Measurements from ENCODE around the gene HOTAIR. TPM values are rescaled to one million over a fixed set of nuclear protein-coding genes. Genes with fewer than 3 reads are reported as not detected.

HOTAIR gene
- total RNA-seq, 1 experiment from 2014 or later: 5.5 TPM

GRCh38 chr12:53939141-53940108, 35.3 kb downstream of the HOTAIR start:
- DNase-seq (ENCODE audit: low spot score): peak; percentile 62
- H3K36me3 ChIP-seq (ENCODE audit: insufficient read depth, low read length, poor library complexity, severe bottlenecking): no peaks in the 10 kb centered on the region
- intact Hi-C loops (cut with micrococcal nuclease; ENCODE audit: unreplicated experiment): loop anchor here (5.0 kb wide), 1 partner anchor 157 kb away; no protein-coding TSS in a partner anchor
- peak overlapping the region; percentile 70 for H3K27ac ChIP-seq (ENCODE audit: low read depth, low read length, poor library complexity, severe bottlenecking)
- no peaks in the 10 kb centered on the region for H3K27me3 ChIP-seq (replicated peaks; ENCODE audit: insufficient read depth, low read depth, low read length, poor library complexity)
- no peak for TF ChIP-seq CTCF (conservative IDR thresholded peaks at IDR 0.05; ENCODE audit: low read depth, low read length)
- no peak for TF ChIP-seq EZH2 (IDR thresholded peaks at IDR 0.05; ENCODE audit: borderline replicate concordance, low read depth, low read length, poor library complexity, severe bottlenecking)
- ChIA-PET CTCF (no interaction called here), POLR2A (ENCODE audit: low non-redundant PET) (interaction anchor here (0.6 kb wide), 2 partner anchors 11 to 78 kb away, joined by 3 to 4 read pairs; no protein-coding TSS in a partner anchor)
- no peaks in the 10 kb centered on the region for H3K9me3 ChIP-seq (ENCODE audit: low read depth, low read length, poor library complexity, severe bottlenecking)
- BruUV-seq (replicated peaks): no TSS peak
- peak overlapping the region; percentile 79 for H3K4me3 ChIP-seq (ENCODE audit: low read depth, low read length, poor library complexity, severe bottlenecking)
- peaks cover 13% of the 10 kb centered on the region for H3K4me1 ChIP-seq (ENCODE audit: insufficient read depth, low read length, poor library complexity, severe bottlenecking)

GRCh38 chr12:53938326-53939140, 36.2 kb downstream of the HOTAIR start, which contains the start of gene HOXC13:
Gene HOXC13, plus strand, starts transcription at chr12:53938831. Its CDS starts 76 bp downstream, at chr12:53938907.
- POLR2A ChIA-PET (ENCODE audit: low non-redundant PET): no interaction called here
- peaks cover 13% of the 10 kb centered on the region for H3K4me1 ChIP-seq (ENCODE audit: insufficient read depth, low read length, poor library complexity, severe bottlenecking)
- no peaks in the 10 kb centered on the region for H3K27me3 ChIP-seq (replicated peaks; ENCODE audit: insufficient read depth, low read depth, low read length, poor library complexity)
- peak within 1 kb of the TSS; percentile 79 for H3K4me3 ChIP-seq (ENCODE audit: low read depth, low read length, poor library complexity, severe bottlenecking)
- H3K27ac ChIP-seq (ENCODE audit: low read depth, low read length, poor library complexity, severe bottlenecking): peak within 1 kb of the TSS; percentile 70
- no TSS peak for BruUV-seq (replicated peaks)
- intact Hi-C loops (cut with micrococcal nuclease; ENCODE audit: unreplicated experiment): loop anchor here (5.0 kb wide), 1 partner anchor 156 kb away; no protein-coding TSS in a partner anchor
- no peaks in the 10 kb centered on the region for H3K36me3 ChIP-seq (ENCODE audit: insufficient read depth, low read length, poor library complexity, severe bottlenecking)
- H3K9me3 ChIP-seq (ENCODE audit: low read depth, low read length, poor library complexity, severe bottlenecking): no peaks in the 10 kb centered on the region
- peak; percentile 100 for DNase-seq (ENCODE audit: low spot score)
- TF ChIP-seq EZH2 (IDR thresholded peaks at IDR 0.05; ENCODE audit: borderline replicate concordance, low read depth, low read length, poor library complexity, severe bottlenecking): no peak
- TF ChIP-seq CTCF (conservative IDR thresholded peaks at IDR 0.05; ENCODE audit: low read depth, low read length): no peak
- CTCF ChIA-PET: interaction anchor here (0.6 kb wide), 2 partner anchors 239 to 441 kb away, joined by 6 to 9 read pairs; no protein-coding TSS in a partner anchor

- ChIA-PET CTCF (no interaction called here), POLR2A (ENCODE audit: low non-redundant PET) (no interaction called here)
- no peak for TF ChIP-seq EZH2 (IDR thresholded peaks at IDR 0.05; ENCODE audit: borderline replicate concordance, low read depth, low read length, poor library complexity, severe bottlenecking)
- no peak for TF ChIP-seq CTCF (conservative IDR thresholded peaks at IDR 0.05; ENCODE audit: low read depth, low read length)
- Histone ChIP-seq H3K4me3 (ENCODE audit: low read depth, low read length, poor library complexity, severe bottlenecking) (peak overlapping the region; percentile 79), H3K27ac (ENCODE audit: low read depth, low read length, poor library complexity, severe bottlenecking) (no peak overlapping the region), H3K9me3 (ENCODE audit: low read depth, low read length, poor library complexity, severe bottlenecking) (no peaks in the 10 kb centered on the region), H3K4me1 (ENCODE audit: insufficient read depth, low read length, poor library complexity, severe bottlenecking) (peaks cover 13% of the 10 kb centered on the region), H3K36me3 (ENCODE audit: insufficient read depth, low read length, poor library complexity, severe bottlenecking) (no peaks in the 10 kb centered on the region), H3K27me3 (replicated peaks; ENCODE audit: insufficient read depth, low read depth, low read length, poor library complexity) (no peaks in the 10 kb centered on the region)
- intact Hi-C loops (cut with micrococcal nuclease; ENCODE audit: unreplicated experiment): loop anchor here (5.0 kb wide), 1 partner anchor 155 kb away; no protein-coding TSS in a partner anchor
- no peak for DNase-seq (ENCODE audit: low spot score)
- no TSS peak for BruUV-seq (replicated peaks)
Measured at GRCh38 chr12:53937596-53938325, 37.0 kb downstream of the HOTAIR start.
